DOHH2 (cell line): ENCODE data around the gene FAM53B.

Source experiments
- H3F3A ChIP-seq: fragments of 200-600 bp; sonication (generic), shearing (Covaris generic); 2 replicates; pipeline ENCODE4 v1.6.0; 2016; ENCODE audit warnings: antibody characterized with exemption, mild to moderate bottlenecking; ENCODE audit not compliant: control insufficient read depth, insufficient read depth
- H3K27ac ChIP-seq: fragments of 200-600 bp; sonication (generic); 2 replicates; pipeline ENCODE4 v1.5.1; 2014; ENCODE audit warnings: low read depth, mild to moderate bottlenecking, low read length, moderate library complexity
- H3K27me3 ChIP-seq: fragments of 200-600 bp; sonication (generic); 2 replicates; pipeline ENCODE4 v1.6.1; 2014; ENCODE audit warnings: mild to moderate bottlenecking, low read length, mixed read lengths; ENCODE audit not compliant: control insufficient read depth
- H3K36me3 ChIP-seq: fragments of 200-600 bp; sonication (generic); 2 replicates; pipeline ENCODE4 v1.6.1; 2014; ENCODE audit warnings: mild to moderate bottlenecking, low read length, moderate library complexity, mixed read lengths; ENCODE audit not compliant: control insufficient read depth
- H3K4me1 ChIP-seq: fragments of 200-600 bp; sonication (generic); 2 replicates; pipeline ENCODE4 v1.6.1; 2014; ENCODE audit warnings: mild to moderate bottlenecking, low read length, mixed read lengths; ENCODE audit not compliant: control insufficient read depth
- H3K4me2 ChIP-seq: fragments of 200-600 bp; sonication (generic); 2 replicates; pipeline ENCODE4 v1.6.0; 2014; ENCODE audit warnings: mild to moderate bottlenecking, low read length, moderate library complexity
- H3K4me3 ChIP-seq: fragments of 200-600 bp; sonication (generic); 2 replicates; pipeline ENCODE4 v1.5.1; 2014; ENCODE audit warnings: mild to moderate bottlenecking, low read length, mixed read lengths
- H3K79me2 ChIP-seq: fragments of 200-600 bp; sonication (generic); 2 replicates; pipeline ENCODE4 v1.6.1; 2014; ENCODE audit warnings: mild to moderate bottlenecking, low read length, mixed read lengths; ENCODE audit not compliant: control insufficient read depth
- H3K9me2 ChIP-seq: fragments of 200-600 bp; sonication (generic); replicated peaks from 2 replicates; pipeline ENCODE4 v1.6.1; 2014; ENCODE audit warnings: mild to moderate bottlenecking, low read length, mixed read lengths; ENCODE audit not compliant: control insufficient read depth
- H3K9me3 ChIP-seq: fragments of 200-600 bp; sonication (generic); 2 replicates; pipeline ENCODE4 v1.6.1; 2014; ENCODE audit warnings: antibody characterized with exemption, low read length, mixed read lengths; ENCODE audit not compliant: control insufficient read depth, insufficient read depth
- H4K20me1 ChIP-seq: fragments of 200-600 bp; sonication (generic); 2 replicates; pipeline ENCODE4 v1.6.0; 2014; ENCODE audit warnings: low read depth, mild to moderate bottlenecking, antibody characterized with exemption, low read length, moderate library complexity; ENCODE audit not compliant: control insufficient read depth, insufficient read depth
- EZH2phosphoT487 ChIP-seq: fragments of 200-600 bp; sonication (generic); IDR thresholded peaks from 2 replicates; pipeline ENCODE4 v1.6.1; 2017; ENCODE audit warnings: borderline replicate concordance, mild to moderate bottlenecking, antibody characterized with exemption, low read length, moderate library complexity, mixed read lengths
- TF ChIP-seq, protein P1 (sequence below): fragments of 200-600 bp; sonication (generic); IDR thresholded peaks from one replicate; pipeline ENCODE4 v1.5.1; 2014; ENCODE audit warnings: antibody characterized with exemption, mild to moderate bottlenecking, low read depth, low read length; ENCODE audit not compliant: poor library complexity, severe bottlenecking

The FAM53B gene

DNA sequence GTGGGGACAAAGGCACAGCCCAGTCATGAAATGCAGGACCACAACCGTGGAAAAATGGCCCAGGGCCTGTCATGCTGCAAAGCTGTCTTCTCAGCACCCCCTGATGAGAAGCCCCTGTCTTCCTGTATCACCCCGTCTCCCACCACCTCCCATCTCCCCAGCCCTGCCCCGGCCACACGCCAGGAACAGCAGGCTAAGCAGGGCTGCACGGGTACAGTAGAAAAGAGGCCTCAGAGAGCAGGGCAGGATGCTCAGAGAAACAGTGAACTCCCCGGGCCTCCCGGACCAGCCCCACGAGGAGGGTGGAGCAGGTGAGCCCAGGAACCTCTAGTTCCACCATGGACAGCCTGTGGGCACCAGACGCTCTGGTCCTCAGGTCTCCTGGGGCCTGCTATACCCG is 77.7 kb downstream of the FAM53B start:
- peaks cover 33% of the 10 kb centered on the region for H3K36me3 ChIP-seq
- peaks cover 46% of the 10 kb centered on the region for H3K79me2 ChIP-seq
- H4K20me1 ChIP-seq: peaks cover 11% of the 10 kb centered on the region
- no peaks in the 10 kb centered on the region for H3K27me3 ChIP-seq
- no peaks in the 10 kb centered on the region for H3F3A ChIP-seq
- TF ChIP-seq EZH2phosphoT487: no peak
- TF ChIP-seq, protein P1, sequence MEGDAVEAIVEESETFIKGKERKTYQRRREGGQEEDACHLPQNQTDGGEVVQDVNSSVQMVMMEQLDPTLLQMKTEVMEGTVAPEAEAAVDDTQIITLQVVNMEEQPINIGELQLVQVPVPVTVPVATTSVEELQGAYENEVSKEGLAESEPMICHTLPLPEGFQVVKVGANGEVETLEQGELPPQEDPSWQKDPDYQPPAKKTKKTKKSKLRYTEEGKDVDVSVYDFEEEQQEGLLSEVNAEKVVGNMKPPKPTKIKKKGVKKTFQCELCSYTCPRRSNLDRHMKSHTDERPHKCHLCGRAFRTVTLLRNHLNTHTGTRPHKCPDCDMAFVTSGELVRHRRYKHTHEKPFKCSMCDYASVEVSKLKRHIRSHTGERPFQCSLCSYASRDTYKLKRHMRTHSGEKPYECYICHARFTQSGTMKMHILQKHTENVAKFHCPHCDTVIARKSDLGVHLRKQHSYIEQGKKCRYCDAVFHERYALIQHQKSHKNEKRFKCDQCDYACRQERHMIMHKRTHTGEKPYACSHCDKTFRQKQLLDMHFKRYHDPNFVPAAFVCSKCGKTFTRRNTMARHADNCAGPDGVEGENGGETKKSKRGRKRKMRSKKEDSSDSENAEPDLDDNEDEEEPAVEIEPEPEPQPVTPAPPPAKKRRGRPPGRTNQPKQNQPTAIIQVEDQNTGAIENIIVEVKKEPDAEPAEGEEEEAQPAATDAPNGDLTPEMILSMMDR: no peak
- no peak overlapping the region for H3K27ac ChIP-seq
- H3K4me2 ChIP-seq: no peak overlapping the region
- H3K9me3 ChIP-seq: no peaks in the 10 kb centered on the region
- no peaks in the 10 kb centered on the region for H3K9me2 ChIP-seq
- H3K4me1 ChIP-seq: no peaks in the 10 kb centered on the region
- H3K4me3 ChIP-seq: no peak overlapping the region

- Histone ChIP-seq H3K79me2 (peaks cover 46% of the 10 kb centered on the region), H3K9me2 (no peaks in the 10 kb centered on the region), H3K27ac (no peak overlapping the region), H3K4me1 (no peaks in the 10 kb centered on the region), H3K4me2 (no peak overlapping the region), H3K4me3 (no peak overlapping the region), H3K27me3 (no peaks in the 10 kb centered on the region), H4K20me1 (peaks cover 15% of the 10 kb centered on the region), H3F3A (no peaks in the 10 kb centered on the region), H3K36me3 (peaks cover 33% of the 10 kb centered on the region), H3K9me3 (no peaks in the 10 kb centered on the region)
- TF ChIP-seq, protein P1: no peak
- TF ChIP-seq EZH2phosphoT487: no peak
Observed at GRCh38 chr10:124665980-124666379, 78.2 kb downstream of the FAM53B start.

GRCh38 chr10:124665558-124665957 is 78.6 kb downstream of the FAM53B start:
- Histone ChIP-seq H3K36me3 (peaks cover 29% of the 10 kb centered on the region), H3K4me3 (no peak overlapping the region), H3K4me2 (no peak overlapping the region), H3K9me3 (no peaks in the 10 kb centered on the region), H3K79me2 (peaks cover 43% of the 10 kb centered on the region), H3K27ac (no peak overlapping the region), H3K27me3 (no peaks in the 10 kb centered on the region), H3K9me2 (no peaks in the 10 kb centered on the region), H3K4me1 (no peaks in the 10 kb centered on the region), H4K20me1 (peaks cover 15% of the 10 kb centered on the region), H3F3A (no peaks in the 10 kb centered on the region)
- TF ChIP-seq, protein P1: no peak
- TF ChIP-seq EZH2phosphoT487: no peak
